HepG2 (cell line): ENCODE results near the gene PTMA. TPM values are rescaled to one million over a fixed set of nuclear protein-coding genes. Genes with fewer than 3 reads are reported as not detected.

ENCODE experiments used
- ATAC-seq: fragments of 200-7000 bp; cut with Tn5 transposase; 3 replicates; pipeline ENCODE4 v1.9.1; 2020; ENCODE audit warnings: mild to moderate bottlenecking, moderate library complexity
- BruUV-seq: library from RNA; stranded (reverse); fragments of 400-500 nt; replicated peaks from 2 replicates; lab custom pipeline; 2021; lab: Mats Ljungman, UMichigan
- CTCF ChIA-PET: fragments of 300-600 bp; formaldehyde crosslinking; extraction: SDS; loops from one replicate; lab custom pipeline; 2021; ENCODE audit warnings: low total read pairs, inconsistent platforms, low intra/inter-chr PET ratio; lab: Yijun Ruan, JAX
- POLR2A ChIA-PET: fragments of 350-600 bp; sonication (Branson Sonifier 250); formaldehyde crosslinking; loops from one replicate; lab custom pipeline; 2020; ENCODE audit warnings: antibody characterized with exemption, inconsistent platforms; lab: Yijun Ruan, JAX
- DNase-seq: peaks from one replicate; pipeline ENCODE4 v3.0.0-alpha.2; 2015; ENCODE audit warnings: low spot score
- FAIRE-seq: peaks from 3 replicates; lab custom pipeline; 2011; peaks lifted over from hg19 to GRCh38; lab: Jason Lieb, UNC
- H2AFZ ChIP-seq: one replicate; pipeline ENCODE4 v1.6.1; 2011; ENCODE audit warnings: low read length, inconsistent platforms
- H3K27ac ChIP-seq: fragments of 300-600 bp; 3 replicates; pipeline ENCODE4 v1.8.0; 2011; ENCODE audit warnings: mixed run types, mild to moderate bottlenecking, mixed read lengths, low read length, inconsistent platforms; ENCODE audit not compliant: insufficient read depth; ENCODE audit errors: extremely low read length
- H3K27me3 ChIP-seq, 2 experiments: fragments of 200-600 bp in 1 of 2; 2 replicates in 1 of 2; 3 replicates in 1 of 2; pipeline versions ENCODE4 v1.6.0 to v1.8.0; 2011; ENCODE audit warnings: low read length in 2 of 2, mild to moderate bottlenecking in 2 of 2, moderate library complexity in 2 of 2, inconsistent platforms in 1 of 2; ENCODE audit not compliant: insufficient read depth in 2 of 2, control insufficient read depth in 1 of 2
- H3K36me3 ChIP-seq, 2 experiments: fragments of 200-600 bp in 1 of 2; replicated peaks in 1 of 2; 2 replicates in 1 of 2; 3 replicates in 1 of 2; pipeline versions ENCODE4 v1.5.1 to v1.8.0; 2011; ENCODE audit warnings: low read length in 2 of 2, inconsistent platforms in 1 of 2; ENCODE audit not compliant: insufficient read depth in 2 of 2, control insufficient read depth in 1 of 2
- H3K4me1 ChIP-seq: 2 replicates; pipeline ENCODE4 v1.5.1; 2012; ENCODE audit warnings: low read length, inconsistent platforms; ENCODE audit not compliant: insufficient read depth
- H3K4me2 ChIP-seq: 2 replicates; pipeline ENCODE4 v1.6.0; 2011; ENCODE audit warnings: low read depth, low read length, inconsistent platforms
- H3K4me3 ChIP-seq, 3 experiments: fragments of 200-600 bp in 1 of 3; sonication (generic), shearing (Covaris generic) in 1 of 3; replicated peaks in 1 of 3; 2 replicates each; pipeline ENCODE4 v1.5.1; 2011 to 2016; ENCODE audit warnings: low read length in 3 of 3, inconsistent platforms in 2 of 3, low read depth in 2 of 3, mild to moderate bottlenecking in 2 of 3, control low read depth in 1 of 3, mixed read lengths in 1 of 3; ENCODE audit not compliant: insufficient read depth in 1 of 3
- H3K79me2 ChIP-seq: one replicate; pipeline ENCODE4 v1.6.1; 2011; ENCODE audit warnings: low read length, inconsistent platforms; ENCODE audit not compliant: insufficient read depth
- H3K9ac ChIP-seq: 2 replicates; pipeline ENCODE4 v1.6.0; 2011; ENCODE audit warnings: mild to moderate bottlenecking, low read depth, low read length, inconsistent platforms; ENCODE audit not compliant: insufficient read depth
- H3K9me3 ChIP-seq: 2 replicates; pipeline ENCODE4 v1.5.1; 2012; ENCODE audit warnings: mild to moderate bottlenecking, low read length
- H4K20me1 ChIP-seq: 2 replicates; pipeline ENCODE4 v1.6.0; 2011; ENCODE audit warnings: inconsistent platforms, mild to moderate bottlenecking, low read length, moderate library complexity; ENCODE audit not compliant: insufficient read depth
- FOXA3 ChIP-seq: IDR thresholded peaks from 2 replicates; pipeline ENCODE4 v1.6.1; 2016; ENCODE audit warnings: missing genetic modification reagents, missing compliant biosample characterization
- PRDM15 ChIP-seq: sonication (generic); formaldehyde crosslinking; IDR thresholded peaks from 2 replicates; pipeline ENCODE4 v1.4.0; 2020; ENCODE audit warnings: missing genetic modification reagents
- TAF1 ChIP-seq: sonication (generic); formaldehyde crosslinking; IDR thresholded peaks from 2 replicates; pipeline ENCODE4 v1.4.0; 2020; ENCODE audit warnings: missing genetic modification reagents
- WGBS: methylation state at CpG from one replicate; pipeline ENCODE4 v1.1.6; 2017; ENCODE audit warnings: low lambda C conversion rate; 5-methylcytosine and 5-hydroxymethylcytosine counted together
- in situ Hi-C: cut with HindIII; loops from 2 replicates; pipeline ENCODE4 v1.10.0; 2017; ENCODE audit warnings: low pct_unique_long_range_greater_than_20kb; ENCODE audit not compliant: extremely low pct_ligation_motif_present
- intact Hi-C: fragments of 100-400 bp; cut with micrococcal nuclease; formaldehyde crosslinking; loops from one replicate; pipeline ENCODE4 v1.10.0; 2022; ENCODE audit not compliant: unreplicated experiment
- polyA plus RNA-seq, 8 experiments: library from polyadenylated mRNA; depleted of rRNA in 3 of 8; stranded (reverse) in 7 of 8; unstranded in 1 of 8; fragments of >200 nt; fragmentation: Illumina TruSeq in 4 of 8; extraction: Trizol in 4 of 8; gene quantifications; 2 replicates each; pipeline versions ENCODE4 v1.2.1 to v1.2.3, GENCODE V29; 2011 to 2016; ENCODE audit warnings: low read depth in 4 of 8, missing spikeins in 1 of 8, mixed read lengths in 1 of 8; ENCODE audit not compliant: insufficient read depth in 1 of 8
- total RNA-seq, 5 experiments: library from RNA; depleted of rRNA; stranded (reverse); fragments of >200 nt; fragmentation: Illumina TruSeq; extraction: Trizol; gene quantifications; 2 replicates each; pipeline ENCODE4 v1.2.3, GENCODE V29; 2016; ENCODE audit warnings: low read depth in 1 of 5

The PTMA gene
- total and polyA plus RNA-seq, 2 of the 13 experiments (the other 11 are each of a cell fraction or from before 2014, with no cell fraction given): 190 to 1,086 TPM

- DNase-seq: no peak
- Histone ChIP-seq H3K4me2 (no peak overlapping the region), H3K27me3 (peaks cover 0 to 28% of the 10 kb centered on the region in 2 experiments; a peak in 3 of 5 replicates), H3K9me3 (no peaks in the 10 kb centered on the region), H3K9ac (no peak overlapping the region)
- intact Hi-C loops: no loop called here
- no TSS peak for BruUV-seq
- POLR2A ChIA-PET: no interaction called here
- TF ChIP-seq PRDM15 (CRISPR knock-in tag): peak; percentile 88
- no peak for TF ChIP-seq TAF1
- no peak for TF ChIP-seq FOXA3 (CRISPR knock-in tag)
- TF ChIP-seq, all 625 proteins: peak for 1
- no peak for FAIRE-seq
- Histone ChIP-seq H2AFZ (no peak overlapping the region), H3K4me3 (no peak overlapping the region), H3K4me1 (peaks cover 48% of the 10 kb centered on the region), H4K20me1 (no peaks in the 10 kb centered on the region), H3K27ac (no peak overlapping the region), H3K36me3 (no peaks in the 10 kb centered on the region), H3K79me2 (no peaks in the 10 kb centered on the region)
- in situ Hi-C loops: no loop called here
- ATAC-seq: no peak
- CTCF ChIA-PET: no interaction called here
- WGBS: 92% methylated on average over 85 of the region's 87 CpGs
Measured at GRCh38 chr2:231662028-231662810, 46.1 kb upstream of the PTMA start.
